ENCODE results near the gene SLC46A3. TPM values are rescaled to one million over a fixed set of nuclear protein-coding genes. Genes with fewer than 3 reads are reported as not detected.
A peak's percentile ranks its signal among the peaks of the same experiment; 100 is the strongest.

The SLC46A3 gene
- total and polyA plus RNA-seq, 2 of the 13 experiments (the other 11 are each of a cell fraction or from before 2014, with no cell fraction given): not detected

GRCh38 chr13:28658796-28659620 lies 59.8 kb downstream of the SLC46A3 start, which contains the start of gene POMP (continued):
- no peak for TF ChIP-seq ZNF740 (CRISPR knock-in tag; IDR thresholded peaks at IDR 0.05)
- TF ChIP-seq ZNF792 (CRISPR knock-in tag; IDR thresholded peaks at IDR 0.05): no peak
- TF ChIP-seq ZNF839 (CRISPR knock-in tag; IDR thresholded peaks at IDR 0.05; ENCODE audit: borderline replicate concordance): peak; percentile 97; the same call in 1 of the 2 replicates
- TF ChIP-seq NFE2L1 (CRISPR knock-in tag; IDR thresholded peaks at IDR 0.05; ENCODE audit: borderline replicate concordance): peak; percentile 95; the same call in 1 of the 2 replicates
- TF ChIP-seq MTERF4 (CRISPR knock-in tag; IDR thresholded peaks at IDR 0.05): no peak
- TF ChIP-seq, protein P1, sequence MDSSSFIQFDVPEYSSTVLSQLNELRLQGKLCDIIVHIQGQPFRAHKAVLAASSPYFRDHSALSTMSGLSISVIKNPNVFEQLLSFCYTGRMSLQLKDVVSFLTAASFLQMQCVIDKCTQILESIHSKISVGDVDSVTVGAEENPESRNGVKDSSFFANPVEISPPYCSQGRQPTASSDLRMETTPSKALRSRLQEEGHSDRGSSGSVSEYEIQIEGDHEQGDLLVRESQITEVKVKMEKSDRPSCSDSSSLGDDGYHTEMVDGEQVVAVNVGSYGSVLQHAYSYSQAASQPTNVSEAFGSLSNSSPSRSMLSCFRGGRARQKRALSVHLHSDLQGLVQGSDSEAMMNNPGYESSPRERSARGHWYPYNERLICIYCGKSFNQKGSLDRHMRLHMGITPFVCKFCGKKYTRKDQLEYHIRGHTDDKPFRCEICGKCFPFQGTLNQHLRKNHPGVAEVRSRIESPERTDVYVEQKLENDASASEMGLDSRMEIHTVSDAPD (CRISPR knock-in tag; IDR thresholded peaks at IDR 0.05): no peak
- TF ChIP-seq HDAC1 (CRISPR knock-in tag; IDR thresholded peaks at IDR 0.05): peak; percentile 96
- peak; percentile 93 for TF ChIP-seq ELF1 (CRISPR knock-in tag; IDR thresholded peaks at IDR 0.05)
- TF ChIP-seq SKI (IDR thresholded peaks at IDR 0.05; ENCODE audit: partially characterized antibody): peak; percentile 23
- TF ChIP-seq, protein P2, sequence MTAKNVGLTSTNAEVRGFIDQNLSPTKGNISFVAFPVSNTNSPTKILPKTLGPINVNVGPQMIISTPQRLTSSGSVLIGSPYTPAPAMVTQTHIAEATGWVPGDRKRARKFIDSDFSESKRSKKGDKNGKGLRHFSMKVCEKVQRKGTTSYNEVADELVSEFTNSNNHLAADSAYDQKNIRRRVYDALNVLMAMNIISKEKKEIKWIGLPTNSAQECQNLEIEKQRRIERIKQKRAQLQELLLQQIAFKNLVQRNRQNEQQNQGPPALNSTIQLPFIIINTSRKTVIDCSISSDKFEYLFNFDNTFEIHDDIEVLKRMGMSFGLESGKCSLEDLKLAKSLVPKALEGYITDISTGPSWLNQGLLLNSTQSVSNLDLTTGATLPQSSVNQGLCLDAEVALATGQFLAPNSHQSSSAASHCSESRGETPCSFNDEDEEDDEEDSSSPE (CRISPR knock-in tag; IDR thresholded peaks at IDR 0.05): peak; percentile 76
- no peak for TF ChIP-seq GZF1 (CRISPR knock-in tag; IDR thresholded peaks at IDR 0.05)
- no peak for TF ChIP-seq ARNT2 (CRISPR knock-in tag; IDR thresholded peaks at IDR 0.05; ENCODE audit: low read depth)
- TF ChIP-seq KAT8 (CRISPR knock-in tag; IDR thresholded peaks at IDR 0.05): peak; percentile 95
- TF ChIP-seq ZBTB43 (CRISPR knock-in tag; conservative IDR thresholded peaks at IDR 0.05): 0 out of 2 replicates have a peak, but pooled peaks have one; percentile 58
- TF ChIP-seq ZNF256 (CRISPR knock-in tag; conservative IDR thresholded peaks at IDR 0.05): no peak
- TF ChIP-seq CREB1 (IDR thresholded peaks at IDR 0.05): peak; percentile 65; the same call in 1 of the 2 replicates
- TF ChIP-seq CREB1 (CRISPR knock-in tag; IDR thresholded peaks at IDR 0.05): peak; percentile 84
- TF ChIP-seq FLYWCH1 (CRISPR knock-in tag; IDR thresholded peaks at IDR 0.05): no peak
- 0 out of 2 replicates have a peak, but pooled peaks have one; percentile 22 for TF ChIP-seq MNT (IDR thresholded peaks at IDR 0.05)
- TF ChIP-seq, protein P3, sequence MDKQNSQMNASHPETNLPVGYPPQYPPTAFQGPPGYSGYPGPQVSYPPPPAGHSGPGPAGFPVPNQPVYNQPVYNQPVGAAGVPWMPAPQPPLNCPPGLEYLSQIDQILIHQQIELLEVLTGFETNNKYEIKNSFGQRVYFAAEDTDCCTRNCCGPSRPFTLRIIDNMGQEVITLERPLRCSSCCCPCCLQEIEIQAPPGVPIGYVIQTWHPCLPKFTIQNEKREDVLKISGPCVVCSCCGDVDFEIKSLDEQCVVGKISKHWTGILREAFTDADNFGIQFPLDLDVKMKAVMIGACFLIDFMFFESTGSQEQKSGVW (CRISPR knock-in tag; IDR thresholded peaks at IDR 0.05; ENCODE audit: borderline replicate concordance): no peak
- TF ChIP-seq GFI1 (CRISPR knock-in tag; IDR thresholded peaks at IDR 0.05; ENCODE audit: borderline replicate concordance): no peak
- TF ChIP-seq CCAR2 (optimal IDR thresholded peaks at IDR 0.05; ENCODE audit: low read depth, low read length): no peak
- peak; percentile 70 for TF ChIP-seq CBFB (CRISPR knock-in tag; IDR thresholded peaks at IDR 0.05)
